ENCODE measurements around the gene ADAM23.

ADAM23 gene

DNA sequence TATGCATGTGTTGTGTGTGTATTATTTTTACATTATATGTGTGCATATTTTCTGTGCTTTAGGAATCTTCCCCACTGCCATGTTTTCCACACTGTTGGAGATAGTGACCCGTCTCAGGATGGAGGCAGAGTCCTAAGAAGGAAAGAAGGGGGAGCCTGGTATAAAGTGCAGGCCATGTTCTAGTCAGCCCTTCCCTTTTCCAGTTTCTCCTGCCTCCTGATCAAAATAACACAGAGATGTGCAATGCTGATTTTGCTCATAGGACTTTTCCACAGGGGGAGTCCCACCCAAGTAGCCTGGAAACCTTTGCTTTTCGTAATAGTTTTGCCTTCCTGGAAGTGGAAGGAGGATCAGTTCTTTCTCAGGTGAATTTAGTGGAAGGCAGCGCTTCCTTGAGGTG, 126.1 kb downstream of the ADAM23 start:
- DNase-seq (ENCODE audit: low read depth) = no peak

DNA sequence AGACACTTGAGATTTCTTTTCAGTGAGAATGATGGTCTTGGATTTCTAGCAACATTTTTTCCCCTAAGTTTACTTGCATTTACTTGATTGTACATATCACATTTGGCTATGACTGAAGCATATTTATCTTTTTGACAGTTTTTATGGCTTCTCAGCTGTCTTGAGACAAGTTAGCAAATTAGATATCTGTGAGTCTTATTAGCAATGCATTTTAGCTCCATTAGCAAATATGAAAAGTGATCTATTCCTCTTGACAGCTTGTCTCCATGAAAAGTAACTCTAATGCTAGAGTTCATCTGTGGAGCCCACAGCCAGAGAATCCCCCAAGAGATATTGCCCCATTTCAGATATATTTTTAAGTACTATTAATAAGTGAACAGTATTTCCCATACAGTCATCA, 126.9 kb downstream of the ADAM23 start:
- DNase-seq (ENCODE audit: low read depth) = no peak

DNA sequence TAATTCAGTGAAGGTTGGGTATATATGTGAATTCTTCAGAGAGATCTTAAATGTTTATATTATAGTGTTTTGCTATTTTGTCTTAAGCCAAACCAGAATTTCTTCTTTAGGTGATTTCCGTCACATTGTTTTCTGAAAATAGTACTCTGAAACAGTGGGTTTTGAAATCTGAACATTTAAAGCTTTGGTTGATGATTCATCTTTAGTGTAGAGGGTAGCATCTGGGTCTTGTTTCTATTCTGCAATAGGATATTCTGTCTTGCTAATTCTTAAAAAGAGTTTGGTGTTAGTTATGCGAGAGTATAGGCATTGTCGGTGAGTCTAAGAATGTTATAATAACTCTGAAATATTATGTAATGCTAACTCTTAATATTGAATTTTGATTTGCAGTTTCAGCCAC, 129.4 kb downstream of the ADAM23 start:
- peak; percentile 58 for DNase-seq (ENCODE audit: low read depth)

DNA sequence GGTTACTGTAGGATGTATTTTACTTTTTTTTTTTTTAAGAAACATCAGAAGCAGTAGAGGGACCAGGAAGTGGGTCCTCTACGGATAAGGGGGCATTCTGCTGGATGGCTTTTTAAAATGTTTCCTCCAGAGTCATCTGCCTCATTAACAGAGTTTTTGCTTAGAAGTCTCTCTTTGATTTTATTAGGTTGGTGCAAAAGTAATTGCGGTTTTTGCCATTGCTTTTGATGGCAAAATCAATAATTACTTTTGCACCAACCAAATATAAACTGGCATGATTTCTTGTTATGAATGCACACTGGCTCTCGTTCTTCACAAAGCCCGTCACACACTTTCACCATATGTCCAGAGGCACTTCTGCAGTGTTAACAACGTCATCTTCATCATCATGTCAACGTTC, 130.5 kb downstream of the ADAM23 start:
- DNase-seq (ENCODE audit: low read depth) = no peak

DNA sequence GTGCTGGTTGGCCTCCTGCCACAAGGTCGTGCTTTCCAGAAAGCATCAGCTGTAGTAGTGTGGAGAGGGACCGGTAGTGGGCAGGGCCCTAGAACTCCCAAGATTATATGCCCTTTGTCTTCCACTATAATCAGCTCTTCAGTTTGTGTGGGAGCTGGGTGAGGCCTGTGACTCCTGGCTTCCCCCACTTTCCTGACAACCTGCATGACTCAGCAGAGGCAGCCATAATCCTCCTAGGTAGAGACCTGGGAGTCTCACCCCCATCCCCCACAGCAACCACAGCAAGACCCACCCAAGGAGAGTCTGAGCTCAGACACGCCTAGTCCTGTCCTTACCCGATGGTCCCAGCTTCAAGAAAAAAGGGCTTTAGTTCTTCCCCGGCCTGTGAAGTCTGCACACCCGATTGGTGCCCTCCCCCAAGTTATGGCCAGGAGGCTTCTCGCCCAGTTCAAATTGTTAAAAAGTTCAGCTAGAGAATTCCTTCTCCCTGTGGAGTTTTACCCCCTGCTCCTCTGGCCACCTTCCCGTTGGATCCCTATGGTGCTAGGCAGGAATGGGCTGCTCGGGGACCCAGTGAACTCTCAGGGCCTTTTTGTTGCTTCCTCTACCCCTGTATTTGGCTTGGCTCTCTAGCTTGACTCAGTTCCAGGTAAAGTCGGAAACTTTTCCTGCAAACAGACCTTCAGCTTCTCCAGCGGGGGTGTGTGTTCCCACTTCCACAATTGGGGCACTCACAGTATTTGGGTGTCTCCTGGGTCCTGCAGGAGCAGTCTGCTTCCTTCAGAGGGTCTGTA, 141.2 kb downstream of the ADAM23 start:
- no peak for DNase-seq (ENCODE audit: low read depth)

DNA sequence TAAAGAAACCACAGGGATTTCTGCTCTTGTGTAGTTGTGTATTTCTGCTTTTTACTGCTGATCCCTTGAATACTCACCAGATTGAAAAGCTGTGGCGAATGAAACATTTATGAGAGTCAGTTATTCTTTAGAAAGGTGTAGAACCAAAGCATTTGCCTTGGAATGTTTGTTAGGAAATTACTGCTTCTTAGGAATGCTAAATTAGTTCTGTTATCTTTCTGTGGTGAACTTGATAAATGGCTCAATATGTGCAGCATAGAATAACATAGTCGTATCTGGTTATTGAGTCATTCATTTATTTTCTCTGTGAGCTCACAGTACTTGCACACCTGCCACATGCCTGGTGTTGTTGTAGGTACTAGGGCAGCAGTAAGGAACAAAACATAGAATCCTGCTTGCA, 142.0 kb downstream of the ADAM23 start:
- peak; percentile 51 for DNase-seq (ENCODE audit: low read depth)

DNA sequence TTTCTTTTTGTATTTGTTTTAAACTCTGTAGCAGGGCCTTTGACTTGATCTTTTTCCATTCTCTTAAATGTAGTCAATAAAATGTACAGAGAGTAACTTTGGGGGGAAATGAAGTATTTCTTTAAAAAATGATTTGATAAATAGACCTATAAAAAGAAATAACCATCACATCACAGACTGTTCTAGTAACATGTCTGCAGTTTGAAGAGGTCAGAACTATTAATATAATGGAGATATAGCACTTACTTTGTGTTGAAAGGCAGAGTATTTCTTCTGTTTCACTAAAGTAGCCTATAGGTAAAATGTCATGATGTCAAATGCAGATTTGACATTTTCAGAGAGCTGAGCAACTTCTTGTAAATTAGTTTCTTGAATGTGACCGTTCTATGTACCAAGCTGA, 143.3 kb downstream of the ADAM23 start:
- no peak for DNase-seq (ENCODE audit: low read depth)

DNA sequence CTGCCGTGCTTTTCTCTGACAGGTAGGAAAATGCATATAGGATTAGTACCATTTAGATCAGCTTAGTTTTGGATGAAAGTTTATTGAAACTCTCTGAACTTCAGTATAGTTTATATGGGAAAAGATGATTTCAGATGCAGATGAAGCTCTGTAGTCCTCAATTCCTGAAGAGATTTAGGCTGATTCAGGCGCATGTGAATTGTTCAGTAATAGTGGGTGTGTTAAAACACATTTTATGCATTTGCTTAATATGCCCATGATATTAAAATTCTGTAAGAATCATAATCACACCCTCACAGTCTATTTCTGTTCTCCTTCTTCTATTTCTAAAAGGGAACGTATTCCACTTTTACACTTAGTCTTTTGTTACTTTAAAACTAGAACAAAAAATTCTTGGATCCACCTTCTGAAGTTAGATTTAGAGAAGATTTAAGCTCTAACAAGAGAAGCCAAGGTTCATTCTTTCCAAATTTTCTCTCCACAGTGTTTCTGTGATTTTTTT, 154.4 kb downstream of the ADAM23 start:
- DNase-seq (ENCODE audit: low read depth) = no peak

DNA sequence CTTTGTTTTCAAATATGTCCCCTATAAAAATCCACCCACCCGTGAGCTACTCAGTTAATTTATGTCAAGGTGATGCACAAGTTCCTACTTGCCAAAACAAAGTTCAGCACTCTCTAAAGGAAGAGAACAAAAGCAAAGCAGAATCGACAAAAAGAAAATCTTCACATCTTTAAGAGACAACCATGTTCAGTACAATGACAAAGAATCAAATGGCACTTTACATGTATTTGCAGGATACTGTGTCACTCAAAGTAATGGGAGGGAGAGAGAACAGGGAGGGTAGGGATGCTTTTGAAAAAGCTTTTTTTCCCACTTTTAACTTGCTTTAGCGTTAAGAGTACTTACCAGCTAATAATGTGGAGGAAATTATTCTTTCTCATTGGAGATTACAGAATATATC, 159.9 kb downstream of the ADAM23 start:
- DNase-seq (ENCODE audit: low read depth) = no peak

DNA sequence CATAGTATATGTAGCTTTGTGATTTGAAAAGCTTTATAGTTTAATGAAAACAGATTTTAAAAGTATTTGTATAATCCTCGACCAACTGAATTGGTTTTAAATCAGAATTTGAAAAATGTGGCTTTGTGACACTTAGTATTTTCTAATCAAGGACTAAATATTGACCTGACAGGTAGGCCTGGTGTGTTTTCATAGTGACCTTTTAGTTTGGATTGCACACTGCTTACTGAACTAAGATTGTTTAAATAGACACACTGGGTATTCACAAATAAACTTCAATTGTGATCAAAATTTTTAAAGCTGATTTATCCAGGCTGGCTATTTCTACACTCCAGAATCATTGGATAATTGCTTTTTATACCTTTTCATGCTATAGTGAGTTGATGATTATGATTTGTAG, 167.1 kb downstream of the ADAM23 start:
- DNase-seq (ENCODE audit: low read depth) = no peak

DNA sequence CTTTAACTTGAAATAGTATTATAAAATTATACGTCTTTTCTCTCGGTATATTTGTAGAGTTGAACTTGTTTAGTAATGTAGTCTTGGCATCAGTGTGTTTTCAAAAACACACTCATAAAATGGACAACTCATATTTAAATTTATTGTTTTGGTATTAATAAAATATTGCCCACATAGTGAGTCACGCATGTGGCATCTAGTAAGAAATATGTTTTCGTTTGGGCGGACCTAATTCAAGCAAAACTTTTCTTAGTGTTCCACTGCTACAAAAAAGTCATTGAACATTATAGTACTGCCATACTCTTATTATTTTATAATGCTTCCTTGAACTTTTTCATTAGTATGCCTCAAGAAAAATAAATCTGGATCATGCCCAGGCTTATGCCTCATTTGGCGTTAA, 167.9 kb downstream of the ADAM23 start:
- DNase-seq (ENCODE audit: low read depth) = peak; percentile 8

DNA sequence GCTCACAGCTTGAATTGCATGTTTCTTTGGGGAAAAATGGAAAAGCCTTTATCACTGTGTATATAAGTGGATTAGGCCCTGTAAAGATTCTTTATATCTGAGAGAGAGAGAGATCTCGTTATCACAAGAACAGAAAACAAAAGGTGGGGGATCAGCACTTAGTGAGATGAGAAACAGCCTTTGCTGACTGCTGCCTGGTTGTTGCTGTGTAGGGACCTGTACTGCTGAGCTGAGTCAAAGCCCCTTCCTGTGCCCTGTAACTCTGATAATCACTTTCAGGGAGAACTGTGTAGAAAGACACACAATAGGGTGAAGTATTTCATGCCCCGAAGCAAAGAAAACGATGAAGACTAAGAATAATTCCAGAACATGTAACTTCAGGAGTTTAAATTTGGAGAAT, 168.4 kb downstream of the ADAM23 start:
- peak; percentile 9 for DNase-seq (ENCODE audit: low read depth)

DNA sequence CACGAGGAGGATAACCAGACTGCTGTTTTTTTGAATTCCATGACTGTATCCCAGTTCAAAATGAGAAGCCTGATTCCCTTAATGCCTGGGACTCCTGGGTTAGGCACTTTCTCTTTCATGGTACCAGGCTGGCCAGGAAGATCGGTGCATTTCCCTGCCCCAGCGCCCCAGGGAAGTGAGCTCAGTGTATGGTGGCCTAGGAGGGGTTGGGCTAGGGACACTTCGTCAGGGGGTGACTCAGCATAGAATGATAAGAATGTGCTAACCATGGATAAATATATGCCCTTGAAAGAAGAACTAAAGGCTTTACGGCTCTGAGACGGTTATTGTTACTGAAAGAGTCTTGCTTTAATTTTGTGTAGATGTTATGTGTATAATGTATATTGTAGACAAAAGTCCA, 171.5 kb downstream of the ADAM23 start:
- DNase-seq (ENCODE audit: low read depth) = peak; percentile 86

DNA sequence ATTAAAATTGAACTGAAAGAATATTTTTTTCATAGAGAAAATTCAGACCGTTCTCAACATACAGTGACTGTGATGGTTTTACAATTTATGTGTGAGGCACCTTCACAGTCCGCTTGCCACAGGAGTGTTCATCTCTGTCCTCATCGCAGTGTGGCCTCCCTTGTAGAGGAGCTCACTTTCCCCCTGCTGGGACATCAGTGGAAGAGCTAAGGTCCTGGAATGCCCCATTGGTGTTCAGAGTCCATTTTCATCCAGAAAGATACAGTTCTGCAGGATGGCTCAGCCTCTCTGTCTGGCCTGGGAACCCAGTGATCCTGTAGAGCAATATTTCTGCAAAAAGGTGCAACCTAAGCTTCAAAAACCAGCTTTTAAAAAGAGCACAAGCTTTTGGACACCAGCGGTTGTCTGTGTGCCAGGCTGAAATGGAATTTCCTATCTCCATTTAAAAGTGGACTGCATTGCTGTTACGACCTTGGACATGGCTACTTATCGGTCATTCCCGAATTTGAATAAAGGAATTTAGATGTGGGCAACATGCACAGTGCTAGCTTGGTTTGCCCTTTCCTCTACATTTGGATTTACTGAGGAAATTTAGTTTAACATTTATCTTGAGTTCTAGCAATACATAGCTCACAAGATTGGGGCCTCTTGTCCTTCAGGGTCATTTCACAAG, 172.2 kb downstream of the ADAM23 start:
- DNase-seq (ENCODE audit: low read depth) = no peak

DNA sequence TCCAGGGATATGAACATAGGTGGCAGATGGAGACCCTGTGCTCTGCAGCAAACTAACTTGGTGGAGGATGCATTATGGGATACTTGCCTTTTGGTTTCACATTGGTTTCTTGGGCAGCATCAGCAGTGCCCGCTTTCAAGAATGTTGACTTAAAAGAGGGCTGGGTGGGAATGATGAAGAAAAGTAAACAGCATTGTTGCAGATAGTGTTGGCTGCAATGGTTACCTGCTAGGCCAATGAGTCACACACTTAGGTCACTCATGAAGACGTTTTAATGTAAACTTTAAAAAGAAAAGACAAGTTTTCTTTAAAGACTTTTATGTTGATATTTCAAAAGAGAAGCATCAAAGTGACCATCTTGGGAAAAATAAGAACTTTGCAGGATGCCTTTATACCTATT, 172.8 kb downstream of the ADAM23 start:
- DNase-seq (ENCODE audit: low read depth) = peak; percentile 52

DNA sequence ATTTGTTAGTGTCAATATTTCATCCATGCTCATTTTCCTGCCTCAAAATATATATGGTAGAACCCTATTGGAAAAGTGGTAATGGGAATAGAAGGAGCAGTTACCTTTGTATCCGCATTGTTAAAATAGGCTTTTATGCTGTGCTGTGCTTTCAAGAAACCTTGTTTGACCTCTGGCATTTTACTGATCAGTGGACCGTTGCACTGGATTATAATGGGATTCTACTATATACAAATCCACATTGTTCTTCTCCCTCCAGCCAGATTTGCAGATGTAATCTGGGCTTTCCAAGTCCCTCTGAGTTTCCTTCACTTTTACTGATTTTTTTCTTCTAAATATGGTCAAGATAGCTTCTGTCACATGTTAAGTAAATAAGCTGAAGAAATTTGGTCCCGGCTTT, 175.7 kb downstream of the ADAM23 start:
- no peak for DNase-seq (ENCODE audit: low read depth)

DNA sequence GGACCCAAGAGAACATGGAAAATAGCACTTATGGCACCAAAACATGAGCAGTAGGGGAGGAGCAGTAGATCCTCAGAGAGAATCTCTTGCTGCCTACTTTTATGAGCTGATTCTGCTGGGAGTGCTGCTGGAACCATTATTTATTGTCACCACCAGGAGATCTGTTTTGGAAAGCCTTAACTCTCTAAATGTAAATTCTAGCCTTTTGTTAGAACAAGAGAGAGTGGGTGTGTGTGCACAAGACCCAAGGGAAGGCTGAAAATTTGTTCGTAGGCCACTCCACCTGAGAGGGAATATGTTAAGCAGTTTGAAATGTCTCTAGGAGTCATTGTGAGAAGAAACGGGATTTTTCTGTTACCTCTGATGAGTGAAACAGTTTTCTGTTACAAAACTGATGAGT, 182.8 kb downstream of the ADAM23 start:
- no peak for DNase-seq (ENCODE audit: low read depth)

DNA sequence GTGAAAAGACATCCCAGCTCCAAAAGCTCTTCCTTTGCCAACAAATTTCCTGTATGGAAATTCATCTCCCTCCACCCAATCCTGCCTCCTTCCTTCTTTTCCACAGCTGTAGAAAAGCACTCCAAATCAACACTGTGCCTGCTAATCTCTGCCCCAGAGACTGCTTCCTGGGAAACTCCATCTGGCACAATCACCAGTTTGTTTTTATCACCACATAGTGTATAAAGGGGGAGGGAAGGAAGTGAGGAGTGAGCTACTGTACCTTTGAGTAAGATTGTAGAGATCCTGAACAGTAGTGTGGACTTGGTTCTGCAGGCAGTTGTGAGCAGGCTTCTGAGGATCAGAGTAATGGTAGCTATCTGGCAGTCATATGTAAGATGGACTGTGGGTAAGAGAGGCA, 184.3 kb downstream of the ADAM23 start:
- no peak for DNase-seq (ENCODE audit: low read depth)

DNA sequence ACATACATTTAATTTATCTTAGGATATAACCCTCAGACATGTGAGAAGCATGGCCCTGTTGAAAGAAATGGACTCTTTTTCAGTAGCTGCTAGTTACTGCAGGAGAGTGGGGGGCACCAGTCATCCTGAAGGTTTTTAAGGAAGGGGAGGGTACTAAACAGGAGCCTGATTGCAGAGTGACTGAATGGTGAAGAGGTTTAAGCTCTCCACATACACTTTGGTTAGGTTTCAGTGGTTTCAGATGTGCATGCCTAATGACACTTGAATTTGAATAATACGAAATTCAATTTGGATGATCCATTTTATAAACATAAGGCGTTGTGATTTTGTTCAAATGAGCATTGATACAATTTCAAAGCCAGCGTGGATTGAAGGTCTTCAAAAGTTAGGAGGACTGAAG, 188.0 kb downstream of the ADAM23 start:
- DNase-seq (ENCODE audit: low read depth) = no peak

DNA sequence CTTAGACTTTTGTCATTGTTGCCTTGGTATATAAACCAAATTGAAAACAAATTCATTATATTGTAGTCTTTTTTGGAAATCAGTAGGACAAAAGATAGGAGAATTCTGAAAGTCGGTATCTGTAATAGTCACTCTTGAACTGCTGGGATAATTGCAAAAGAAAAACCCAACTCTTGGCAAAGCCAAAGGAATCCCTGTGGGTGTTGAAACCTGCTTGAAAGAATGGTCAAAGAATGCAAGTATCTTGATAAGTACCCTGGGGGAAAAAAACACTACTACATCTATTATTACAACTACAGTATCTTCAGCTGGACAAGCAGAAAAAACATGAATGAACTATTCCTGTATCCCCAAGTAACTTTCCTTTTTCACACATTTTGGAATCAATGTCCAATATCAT, 191.7 kb downstream of the ADAM23 start:
- peak; percentile 21 for DNase-seq (ENCODE audit: low read depth)

DNA sequence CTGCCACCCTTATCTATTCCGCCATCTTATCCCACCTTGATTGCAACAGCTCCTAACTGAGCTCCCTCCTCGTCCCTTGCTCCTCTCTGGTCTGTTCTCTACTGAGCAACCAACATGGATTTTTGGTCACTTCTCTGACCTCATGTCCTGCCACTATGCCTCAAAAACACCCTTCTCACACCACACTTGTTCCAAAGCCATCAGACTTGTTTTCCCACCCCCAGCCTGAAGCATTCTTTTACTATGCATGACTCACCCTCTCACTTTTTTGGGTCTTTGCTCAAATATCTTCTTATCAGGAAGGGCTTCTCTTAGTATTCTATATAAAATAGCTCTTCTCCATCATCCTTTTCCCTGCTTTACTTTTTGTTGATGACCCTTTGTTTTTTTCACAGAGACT, 196.3 kb downstream of the ADAM23 start:
- DNase-seq (ENCODE audit: low read depth) = no peak

DNA sequence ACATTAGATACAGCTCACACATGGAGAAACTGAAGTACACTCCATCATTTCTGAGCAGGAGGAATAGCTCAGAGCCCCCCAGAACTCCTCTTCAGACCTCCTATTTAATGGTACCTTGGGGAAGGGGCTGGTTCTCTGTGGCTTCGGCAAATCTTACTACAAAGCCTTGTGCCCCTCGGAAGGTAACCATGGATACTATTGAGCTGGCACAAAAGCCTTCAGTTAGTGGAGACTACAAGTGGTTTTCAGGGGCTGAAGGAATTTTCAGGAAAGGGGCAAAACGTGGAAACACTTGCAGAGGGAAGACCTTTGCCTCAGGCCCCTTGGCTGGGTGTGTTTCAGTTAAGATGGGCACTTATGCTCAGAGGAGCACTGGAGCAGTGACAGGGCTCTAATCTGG, 197.9 kb downstream of the ADAM23 start:
- DNase-seq (ENCODE audit: low read depth) = no peak
